ENCODE results near the gene AMIGO1. TPM values are rescaled to one million over a fixed set of nuclear protein-coding genes. Genes with fewer than 3 reads are reported as not detected.

AMIGO1 gene
- total RNA-seq, 1 donor from 2014 or later = 1.6 TPM

DNA sequence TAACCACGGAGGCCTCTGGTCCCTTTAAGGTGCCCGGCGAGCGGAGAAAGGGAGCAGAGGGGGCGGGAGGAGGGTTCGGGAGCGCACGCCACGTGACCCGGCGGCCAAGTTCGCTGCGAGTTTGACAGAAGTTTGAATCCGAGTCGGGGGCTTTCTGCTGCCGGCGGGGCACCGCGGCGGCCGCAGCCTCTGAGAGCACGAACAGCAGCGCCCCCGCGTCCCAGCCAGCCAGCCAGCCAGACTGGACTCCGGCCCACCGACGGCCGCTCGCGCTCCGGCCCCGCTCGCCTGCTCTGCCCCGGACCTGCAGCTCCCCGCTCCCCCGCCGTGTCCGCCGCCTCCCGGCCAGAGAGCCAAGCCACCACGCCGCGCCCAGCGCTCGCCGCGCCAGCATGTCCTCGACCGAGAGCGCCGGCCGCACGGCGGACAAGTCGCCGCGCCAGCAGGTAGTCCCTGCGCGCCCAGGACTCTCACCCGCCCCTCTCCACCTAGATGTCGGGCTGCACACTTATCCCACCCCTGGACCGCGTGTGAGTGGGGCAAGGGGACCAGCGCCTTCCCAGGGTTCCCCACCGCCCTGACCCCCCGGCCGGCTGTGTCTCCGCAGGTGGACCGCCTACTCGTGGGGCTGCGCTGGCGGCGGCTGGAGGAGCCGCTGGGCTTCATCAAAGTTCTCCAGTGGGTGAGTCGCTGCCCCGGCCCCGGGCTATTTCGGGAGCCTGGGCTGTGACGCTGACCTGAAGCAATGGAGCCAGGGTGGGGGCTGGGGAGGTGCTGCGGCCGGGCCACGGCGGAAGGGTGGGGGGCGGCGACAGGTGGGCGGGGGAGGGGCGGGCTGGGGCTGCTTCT is 42.9 kb downstream of the AMIGO1 start, which contains the start of gene SYPL2:
SYPL2 (plus strand) TSS at position 95 of the 849 bp plus-strand sequence; CDS start at position 393, 298 bp downstream.
- intact Hi-C loops (cut with micrococcal nuclease) = no loop called here

DNA sequence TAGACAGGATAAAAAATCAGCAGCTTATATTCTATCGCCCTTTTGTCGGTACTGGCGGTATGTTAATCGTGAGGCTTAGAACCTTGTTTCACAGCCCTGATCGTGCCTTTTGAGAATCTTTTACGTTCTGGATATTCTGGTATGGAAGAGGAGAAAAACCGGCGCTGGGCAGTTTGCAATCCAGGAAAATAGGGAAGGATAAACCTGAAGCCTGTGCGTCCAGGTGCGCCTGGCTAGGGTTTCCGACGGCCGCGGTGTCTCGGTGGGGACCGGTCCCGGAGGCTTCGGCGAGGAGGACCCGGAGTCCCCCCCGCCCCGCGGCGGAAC is 43.4 kb downstream of the AMIGO1 start:
- intact Hi-C loops (cut with micrococcal nuclease) = no loop called here

DNA sequence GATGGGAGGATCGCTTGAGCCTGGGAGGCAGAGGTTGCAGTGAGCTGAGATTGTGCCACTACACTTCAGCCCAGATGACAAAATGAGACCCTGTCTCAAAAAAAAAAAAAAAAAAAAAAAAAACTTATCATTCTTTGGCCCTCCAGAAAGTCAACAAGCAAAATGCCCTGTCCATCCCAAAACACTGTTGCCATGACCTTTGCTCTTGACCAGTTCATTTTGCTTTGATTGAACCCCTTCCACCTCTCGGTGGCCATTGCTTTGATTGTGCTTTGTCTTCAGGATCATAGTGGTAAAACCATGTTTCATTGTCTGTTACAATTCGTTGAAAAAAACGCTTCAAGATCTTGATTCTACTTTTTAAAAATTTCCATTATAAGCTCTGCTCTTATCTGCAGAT is 51.7 kb downstream of the AMIGO1 start:
- intact Hi-C loops (cut with micrococcal nuclease) = no loop called here

DNA sequence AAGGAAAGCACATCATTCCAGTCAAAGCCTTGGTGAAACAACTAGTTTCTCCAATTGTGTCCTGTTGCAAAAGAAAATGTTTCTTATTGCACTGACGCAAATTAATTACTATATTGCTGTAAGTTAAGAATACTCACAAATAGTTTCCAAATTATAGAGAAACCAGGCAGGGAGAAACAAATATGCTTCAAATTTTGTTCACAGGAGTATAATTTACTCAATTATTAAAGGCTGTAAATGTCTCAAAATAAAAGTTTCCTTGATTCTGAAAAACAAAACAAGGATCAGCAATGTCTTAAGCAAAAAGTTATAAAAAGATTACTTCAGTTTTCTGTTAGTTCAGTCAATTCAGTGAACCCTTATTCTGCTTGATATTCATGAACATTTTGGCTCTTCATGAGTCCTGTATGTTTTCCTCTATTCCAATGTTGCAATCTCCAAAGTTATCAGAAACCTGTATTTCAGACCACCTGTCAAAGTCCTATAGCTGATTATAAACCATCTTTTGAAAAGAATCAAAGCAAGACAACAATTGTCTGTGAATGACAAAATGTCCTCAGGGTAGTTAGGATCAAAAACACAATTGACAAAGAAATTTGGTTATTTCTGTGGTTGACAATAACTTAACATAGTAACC is 54.9 kb downstream of the AMIGO1 start:
- intact Hi-C loops (cut with micrococcal nuclease) = no loop called here

Other genes starting within 250 kb of the AMIGO1 start
- gene PSRC1, start 226.6 kb downstream of the AMIGO1 start, total RNA-seq = 19.5 and 21.5 TPM in 2 replicates
- gene MYBPHL, start 202.7 kb downstream of the AMIGO1 start, total RNA-seq = not detected in 2 replicates
- 5.8 and 6.2 TPM in 2 replicates for gene SORT1, start 111.8 kb downstream of the AMIGO1 start, total RNA-seq
- 201 and 210 TPM in 2 replicates for gene PSMA5, start 83.3 kb downstream of the AMIGO1 start, total RNA-seq
- gene SYPL2, start 43.2 kb downstream of the AMIGO1 start, total RNA-seq = not detected in 2 replicates
- 9.0 and 10.5 TPM in 2 replicates for gene ATXN7L2, start 25.8 kb downstream of the AMIGO1 start, total RNA-seq
- 16.6 and 18.3 TPM in 2 replicates for gene CYB561D1, start 15.6 kb downstream of the AMIGO1 start, total RNA-seq
- 0.20 and 0.57 TPM in 2 replicates for gene GPR61, start 30.1 kb upstream of the AMIGO1 start, total RNA-seq
- gene GNAI3, start 38.9 kb upstream of the AMIGO1 start, total RNA-seq = 9.5 and 9.6 TPM in 2 replicates
- gene GNAT2, start 109.9 kb upstream of the AMIGO1 start, total RNA-seq = not detected in 2 replicates
- 78.9 and 91.8 TPM in 2 replicates for gene AMPD2, start 110.1 kb upstream of the AMIGO1 start, total RNA-seq
- gene GSTM4, start 146.4 kb upstream of the AMIGO1 start, total RNA-seq = 22.9 and 23.3 TPM in 2 replicates
- gene GSTM2, start 158.3 kb upstream of the AMIGO1 start, total RNA-seq = 42.2 and 44.3 TPM in 2 replicates
- 91.4 and 97.0 TPM in 2 replicates for gene GSTM1, start 178.1 kb upstream of the AMIGO1 start, total RNA-seq
- gene GSTM5, start 202.5 kb upstream of the AMIGO1 start, total RNA-seq = 0.14 and 0.18 TPM in 2 replicates
- 6.4 and 9.2 TPM in 2 replicates for gene GSTM3, start 231.3 kb upstream of the AMIGO1 start, total RNA-seq

Data from T-helper 2 cell treated with Interferon-gamma antibody and Interleukin-4, amounts not matched to agents 100 ng/mL and 5 ng/mL, for 36 hours (primary cell).